HEK293T (cell line): ENCODE data around the gene TSTD2.

Experiments
- CTCF ChIA-PET: fragments of 350-600 bp; formaldehyde crosslinking; extraction: SDS; loops from one replicate; lab custom pipeline; 2021; ENCODE audit warnings: antibody characterized with exemption, inconsistent platforms; lab: Yijun Ruan, JAX
- POLR2A ChIA-PET: fragments of 350-600 bp; formaldehyde crosslinking; extraction: SDS; loops from one replicate; lab custom pipeline; 2020; ENCODE audit warnings: antibody characterized with exemption, inconsistent platforms; lab: Yijun Ruan, JAX
- DNase-seq: peaks from one replicate; pipeline ENCODE4 v3.0.0; 2012; ENCODE audit warnings: mixed read lengths; ENCODE audit errors: extremely low spot score
- ARNT ChIP-seq: fragments of 450-650 bp; IDR thresholded peaks from 2 replicates; pipeline ENCODE4 v1.6.1; 2017; ENCODE audit warnings: mild to moderate bottlenecking
- BHLHE40 ChIP-seq: fragments of 450-650 bp; IDR thresholded peaks from 2 replicates; pipeline ENCODE4 v1.6.1; 2016; ENCODE audit warnings: mild to moderate bottlenecking, moderate library complexity, borderline replicate concordance
- CTBP1 ChIP-seq: fragments of 450-650 bp; IDR thresholded peaks from 2 replicates; pipeline ENCODE4 v1.6.1; 2016; ENCODE audit warnings: borderline replicate concordance
- ELF4 ChIP-seq: fragments of 450-650 bp; IDR thresholded peaks from 2 replicates; pipeline ENCODE4 v1.6.1; 2017; ENCODE audit warnings: antibody characterized with exemption
- FOXA1 ChIP-seq: fragments of 450-650 bp; IDR thresholded peaks from 2 replicates; pipeline ENCODE4 v1.6.1; 2016; ENCODE audit warnings: mild to moderate bottlenecking
- FOXK2 ChIP-seq: fragments of 450-650 bp; IDR thresholded peaks from 2 replicates; pipeline ENCODE4 v1.6.1; 2016; ENCODE audit warnings: mild to moderate bottlenecking
- FOXM1 ChIP-seq: fragments of 450-650 bp; IDR thresholded peaks from 2 replicates; pipeline ENCODE4 v1.6.1; 2017; ENCODE audit warnings: mild to moderate bottlenecking, borderline replicate concordance
- HDGF ChIP-seq: fragments of 450-650 bp; IDR thresholded peaks from 2 replicates; pipeline ENCODE4 v1.6.1; 2017; ENCODE audit warnings: antibody characterized with exemption, borderline replicate concordance
- L3MBTL2 ChIP-seq: fragments of 450-650 bp; conservative IDR thresholded peaks from 2 replicates; pipeline ENCODE4 v1.6.1; 2016; ENCODE audit warnings: mild to moderate bottlenecking
- LEF1 ChIP-seq: fragments of 450-650 bp; IDR thresholded peaks from 2 replicates; pipeline ENCODE4 v1.6.1; 2017; ENCODE audit warnings: mild to moderate bottlenecking, borderline replicate concordance
- NFRKB ChIP-seq: fragments of 450-650 bp; IDR thresholded peaks from 2 replicates; pipeline ENCODE4 v1.6.1; 2016; ENCODE audit warnings: mild to moderate bottlenecking, moderate library complexity
- SP1 ChIP-seq: fragments of 450-650 bp; IDR thresholded peaks from 2 replicates; pipeline ENCODE4 v1.6.1; 2017
- SUZ12 ChIP-seq: fragments of 450-650 bp; IDR thresholded peaks from 2 replicates; pipeline ENCODE4 v1.6.1; 2016; ENCODE audit warnings: mild to moderate bottlenecking
- TARDBP ChIP-seq: fragments of 450-650 bp; IDR thresholded peaks from 2 replicates; pipeline ENCODE4 v1.6.1; 2016
- ZNF384 ChIP-seq: fragments of 450-650 bp; IDR thresholded peaks from 2 replicates; pipeline ENCODE4 v1.6.1; 2016
- TF ChIP-seq, protein P1 (sequence below): fragments of 450-650 bp; IDR thresholded peaks from 2 replicates; pipeline ENCODE4 v1.6.1; 2016

TSTD2 gene

GRCh38 chr9:97563458-97564135 lies 69.6 kb downstream of the TSTD2 start:
- TF ChIP-seq FOXM1 (no peak), TARDBP (no peak), ELF4 (no peak), SP1 (no peak), BHLHE40 (no peak), ARNT (no peak), HDGF (no peak)
- TF ChIP-seq, protein P1, sequence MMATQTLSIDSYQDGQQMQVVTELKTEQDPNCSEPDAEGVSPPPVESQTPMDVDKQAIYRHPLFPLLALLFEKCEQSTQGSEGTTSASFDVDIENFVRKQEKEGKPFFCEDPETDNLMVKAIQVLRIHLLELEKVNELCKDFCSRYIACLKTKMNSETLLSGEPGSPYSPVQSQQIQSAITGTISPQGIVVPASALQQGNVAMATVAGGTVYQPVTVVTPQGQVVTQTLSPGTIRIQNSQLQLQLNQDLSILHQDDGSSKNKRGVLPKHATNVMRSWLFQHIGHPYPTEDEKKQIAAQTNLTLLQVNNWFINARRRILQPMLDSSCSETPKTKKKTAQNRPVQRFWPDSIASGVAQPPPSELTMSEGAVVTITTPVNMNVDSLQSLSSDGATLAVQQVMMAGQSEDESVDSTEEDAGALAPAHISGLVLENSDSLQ = no peak
- ChIA-PET CTCF (no interaction called here), POLR2A (no interaction called here)

GRCh38 chr9:97562542-97562941 lies 70.6 kb downstream of the TSTD2 start:
- ChIA-PET CTCF (no interaction called here), POLR2A (no interaction called here)
- no peak for TF ChIP-seq LEF1
- no peak for DNase-seq

More at GRCh38 chr9:97563458-97564135, 69.6 kb downstream of the TSTD2 start:
- no peak for DNase-seq

DNA sequence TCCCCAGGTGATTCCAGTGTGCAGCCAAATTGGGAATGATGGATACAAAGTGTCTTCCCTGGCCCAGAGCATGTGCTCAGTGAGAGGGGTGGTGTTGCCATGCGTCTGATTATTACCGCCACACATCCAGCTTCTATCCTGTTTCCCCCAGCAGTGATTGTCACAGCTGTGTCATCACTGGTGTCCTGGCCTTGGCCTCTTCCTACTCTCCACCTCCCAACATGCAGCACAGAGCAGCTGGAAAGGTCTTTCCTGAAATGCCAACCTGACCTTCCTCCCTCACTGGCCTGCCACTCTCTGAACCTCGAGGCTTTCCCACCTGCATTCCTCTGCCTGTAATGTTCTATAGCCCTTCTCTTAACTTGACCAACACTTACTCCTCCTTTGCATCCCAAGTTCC lies 71.7 kb downstream of the TSTD2 start:
- ChIA-PET CTCF (no interaction called here), POLR2A (no interaction called here)
- no peak for TF ChIP-seq CTBP1
- no peak for TF ChIP-seq TARDBP
- no peak for TF ChIP-seq HDGF
- no peak for TF ChIP-seq L3MBTL2
- TF ChIP-seq ZNF384 = no peak
- TF ChIP-seq LEF1 = no peak
- no peak for TF ChIP-seq FOXK2
- TF ChIP-seq, protein P1 = no peak
- no peak for TF ChIP-seq FOXM1
- TF ChIP-seq ARNT = no peak
- no peak for TF ChIP-seq FOXA1
- no peak for TF ChIP-seq NFRKB
- TF ChIP-seq SUZ12 = no peak
- TF ChIP-seq ELF4 = no peak
- no peak for DNase-seq

- ChIA-PET CTCF (no interaction called here), POLR2A (no interaction called here)
- no peak for DNase-seq
- TF ChIP-seq FOXK2 (no peak), SUZ12 (no peak), FOXM1 (no peak), LEF1 (no peak), NFRKB (no peak)
Observed at GRCh38 chr9:97560851-97561250, 72.3 kb downstream of the TSTD2 start.

DNA sequence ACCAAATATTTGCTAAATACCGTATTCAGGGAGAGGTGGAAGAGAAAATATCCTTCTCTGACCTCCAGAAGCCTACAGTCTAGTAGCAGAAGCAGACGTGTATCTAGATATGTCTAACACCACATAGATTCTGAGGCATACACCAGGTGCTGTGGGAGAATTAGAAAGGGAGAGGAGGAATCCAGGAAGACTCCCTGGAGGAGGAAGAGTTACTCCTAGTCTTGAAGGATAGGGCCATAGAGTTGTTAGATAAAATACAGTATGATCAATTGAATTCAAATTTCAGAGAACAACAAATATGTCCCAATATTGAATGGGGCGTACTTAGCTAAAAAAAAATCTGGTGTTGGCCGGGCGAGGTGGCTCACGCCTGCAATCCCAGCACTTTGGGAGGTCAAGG lies 73.0 kb downstream of the TSTD2 start:
- DNase-seq = no peak
- CTCF ChIA-PET = no interaction called here
- TF ChIP-seq HDGF (no peak), FOXA1 (no peak), BHLHE40 (no peak), CTBP1 (no peak), SUZ12 (no peak), ARNT (no peak), TARDBP (no peak), L3MBTL2 (no peak), ELF4 (no peak), SP1 (no peak), NFRKB (no peak), ZNF384 (no peak), FOXM1 (no peak), LEF1 (no peak), FOXK2 (no peak)
- TF ChIP-seq, protein P1 = no peak
- POLR2A ChIA-PET = no interaction called here

- ChIA-PET POLR2A (no interaction called here), CTCF (no interaction called here)
- DNase-seq = no peak
- no peak for TF ChIP-seq ARNT
- TF ChIP-seq FOXM1 = no peak
- no peak for TF ChIP-seq FOXA1
- no peak for TF ChIP-seq HDGF
- TF ChIP-seq TARDBP = no peak
- no peak for TF ChIP-seq NFRKB
- no peak for TF ChIP-seq CTBP1
- TF ChIP-seq ELF4 = no peak
Observed at GRCh38 chr9:97559111-97559514, 74.1 kb downstream of the TSTD2 start.

- ChIA-PET POLR2A (no interaction called here), CTCF (no interaction called here)
- no peak for DNase-seq
- TF ChIP-seq FOXK2 (no peak), ELF4 (no peak), BHLHE40 (no peak), TARDBP (no peak), CTBP1 (no peak), LEF1 (no peak), FOXA1 (no peak), ARNT (no peak)
Observed at GRCh38 chr9:97558701-97559101, 74.5 kb downstream of the TSTD2 start.
